Smooth muscle cell (in vitro differentiated cells): ENCODE measurements around the gene THSD7B. TPM values are rescaled to one million over a fixed set of nuclear protein-coding genes. Genes with fewer than 3 reads are reported as not detected.

ENCODE experiments used
- DNase-seq: peaks from one replicate; lab custom pipeline; 2025; ENCODE audit not compliant: unreplicated experiment; lab: John Stamatoyannopoulos, UW
- H2AFZ ChIP-seq: fragments of 200-600 bp; sonication (generic); 2 replicates; pipeline ENCODE4 v1.6.0; 2016; ENCODE audit warnings: antibody characterized with exemption, low read depth, mild to moderate bottlenecking
- H3F3A ChIP-seq: fragments of 200-600 bp; sonication (generic); 2 replicates; pipeline ENCODE4 v1.6.0; 2017; ENCODE audit warnings: antibody characterized with exemption, low read depth
- H3K27ac ChIP-seq: fragments of 200-600 bp; sonication (generic); 2 replicates; pipeline ENCODE4 v1.5.1; 2016; ENCODE audit warnings: low read depth, mild to moderate bottlenecking
- H3K27me3 ChIP-seq: fragments of 200-600 bp; sonication (generic); 2 replicates; pipeline ENCODE4 v1.6.1; 2016; ENCODE audit warnings: low read depth, mild to moderate bottlenecking
- H3K36me3 ChIP-seq: fragments of 200-600 bp; sonication (generic); 2 replicates; pipeline ENCODE4 v1.5.1; 2016; ENCODE audit warnings: low read depth
- H3K4me1 ChIP-seq: fragments of 200-600 bp; sonication (generic); 2 replicates; pipeline ENCODE4 v1.5.1; 2016; ENCODE audit warnings: low read depth
- H3K4me2 ChIP-seq: fragments of 200-600 bp; sonication (generic); 2 replicates; pipeline ENCODE4 v1.6.0; 2016; ENCODE audit warnings: mild to moderate bottlenecking
- H3K4me3 ChIP-seq: fragments of 200-600 bp; sonication (generic); 2 replicates; pipeline ENCODE4 v1.5.1; 2016; ENCODE audit warnings: mild to moderate bottlenecking
- H3K79me2 ChIP-seq: fragments of 200-600 bp; sonication (generic); 2 replicates; pipeline ENCODE4 v1.6.0; 2016; ENCODE audit warnings: low read depth, mild to moderate bottlenecking
- H3K9ac ChIP-seq: fragments of 200-600 bp; sonication (generic); 2 replicates; pipeline ENCODE4 v1.6.0; 2016; ENCODE audit warnings: low read depth
- H3K9me3 ChIP-seq: fragments of 200-600 bp; sonication (generic); replicated peaks from 2 replicates; pipeline ENCODE4 v1.5.1; 2016; ENCODE audit warnings: low read depth
- H4K20me1 ChIP-seq: fragments of 200-600 bp; sonication (generic); 2 replicates; pipeline ENCODE4 v1.6.0; 2016; ENCODE audit warnings: low read depth
- CTCF ChIP-seq: fragments of 200-600 bp; sonication (generic); IDR thresholded peaks from 2 replicates; pipeline ENCODE4 v1.5.1; 2017; ENCODE audit warnings: borderline replicate concordance, mild to moderate bottlenecking, antibody characterized with exemption; ENCODE audit not compliant: insufficient read depth, poor library complexity, severe bottlenecking
- WGBS: methylation state at CpG from one replicate; pipeline ENCODE4 v1.1.7; 2016; ENCODE audit warnings: low lambda C conversion rate; 5-methylcytosine and 5-hydroxymethylcytosine counted together
- polyA plus RNA-seq: library from polyadenylated mRNA; unstranded; fragments of >200 nt; fragmentation: Nextera tagmentation; extraction: Ambion mirVana; gene quantifications from 2 replicates; pipeline ENCODE4 v1.2.1, GENCODE V29; 2016
- total RNA-seq: library from RNA; depleted of rRNA; stranded (reverse); fragments of >200 nt; gene quantifications from 2 replicates; pipeline ENCODE4 v1.2.3, GENCODE V29; 2014

The THSD7B gene
- total and polyA plus RNA-seq, 2 experiments from 2014 or later: not detected

GRCh38 chr2:137339051-137339450 is 573.7 kb downstream of the THSD7B start:
- Histone ChIP-seq H3K4me3 (no peak overlapping the region), H3K4me1 (no peaks in the 10 kb centered on the region), H3K36me3 (no peaks in the 10 kb centered on the region), H3K9me3 (no peaks in the 10 kb centered on the region), H3F3A (no peaks in the 10 kb centered on the region), H3K27me3 (no peaks in the 10 kb centered on the region), H3K27ac (no peak overlapping the region), H3K9ac (no peak overlapping the region), H3K4me2 (no peak overlapping the region), H4K20me1 (no peaks in the 10 kb centered on the region), H3K79me2 (no peaks in the 10 kb centered on the region), H2AFZ (no peak overlapping the region)
- WGBS: 90% methylated on average over 3 of the region's 3 CpGs
- no peak for DNase-seq
- TF ChIP-seq CTCF: no peak

- no peak for DNase-seq
- 84% methylated on average over 4 of the region's 4 CpGs for WGBS
- TF ChIP-seq CTCF: no peak
Measured at GRCh38 chr2:137345994-137346393, 580.6 kb downstream of the THSD7B start.

GRCh38 chr2:137348301-137348700 is 583.0 kb downstream of the THSD7B start:
- Histone ChIP-seq H2AFZ (no peak overlapping the region), H3K36me3 (no peaks in the 10 kb centered on the region), H3K9ac (no peak overlapping the region), H3K4me1 (peaks cover under 1% of the 10 kb centered on the region), H3K4me2 (no peak overlapping the region), H3K27ac (no peak overlapping the region), H3K4me3 (no peak overlapping the region), H4K20me1 (no peaks in the 10 kb centered on the region), H3F3A (no peaks in the 10 kb centered on the region), H3K27me3 (no peaks in the 10 kb centered on the region), H3K9me3 (no peaks in the 10 kb centered on the region), H3K79me2 (no peaks in the 10 kb centered on the region)
- TF ChIP-seq CTCF: no peak
- no peak for DNase-seq
- 76% methylated on average over 3 of the region's 3 CpGs for WGBS

More at GRCh38 chr2:137345994-137346393, 580.6 kb downstream of the THSD7B start:
- Histone ChIP-seq H4K20me1 (no peaks in the 10 kb centered on the region), H3F3A (no peaks in the 10 kb centered on the region), H3K27me3 (no peaks in the 10 kb centered on the region), H3K36me3 (no peaks in the 10 kb centered on the region), H3K4me3 (no peak overlapping the region), H3K9me3 (no peaks in the 10 kb centered on the region), H3K79me2 (no peaks in the 10 kb centered on the region), H3K4me2 (no peak overlapping the region), H3K4me1 (no peaks in the 10 kb centered on the region), H3K9ac (no peak overlapping the region), H3K27ac (no peak overlapping the region), H2AFZ (no peak overlapping the region)

GRCh38 chr2:137357634-137358033 is 592.3 kb downstream of the THSD7B start:
- Histone ChIP-seq H3K4me1 (peaks cover 11% of the 10 kb centered on the region), H3K36me3 (no peaks in the 10 kb centered on the region), H3F3A (no peaks in the 10 kb centered on the region), H3K79me2 (no peaks in the 10 kb centered on the region), H3K4me2 (no peak overlapping the region), H3K4me3 (no peak overlapping the region), H4K20me1 (no peaks in the 10 kb centered on the region), H2AFZ (no peak overlapping the region), H3K27ac (no peak overlapping the region), H3K9me3 (no peaks in the 10 kb centered on the region), H3K9ac (no peak overlapping the region), H3K27me3 (no peaks in the 10 kb centered on the region)
- DNase-seq: no peak
- TF ChIP-seq CTCF: no peak
